ENCODE data around the gene RPS27. TPM values are rescaled to one million over a fixed set of nuclear protein-coding genes. Genes with fewer than 3 reads are reported as not detected.

RPS27 gene
- total RNA-seq, 2 experiments from 2014 or later, result 2,833 to 5,738 TPM

- peaks cover 5% of the 10 kb centered on the region; the same call in 1 of the 2 replicates for H4K20me1 ChIP-seq (ENCODE audit: insufficient read depth, low read length)
- peaks cover 45% of the 10 kb centered on the region for H3K4me1 ChIP-seq (ENCODE audit: insufficient read depth, low read length, poor library complexity, severe bottlenecking)
- POLR2A ChIA-PET, result interaction anchor here (0.7 to 1.4 kb wide), 6 partner anchors 13 to 185 kb away, joined by 3 to 6 read pairs (median 4); partner anchors contain the start of genes CREB3L4 and JTB
- H3K4me3 ChIP-seq (ENCODE audit: low read depth, low read length, poor library complexity, severe bottlenecking), result peak overlapping the region; percentile 81
- no peak for DNase-seq (ENCODE audit: low spot score)
- CTCF ChIA-PET (ENCODE audit: unreplicated experiment), result interaction anchor here (0.5 kb wide), 1 partner anchor 496 kb away, joined by 3 read pairs; no protein-coding TSS in a partner anchor
- H3K79me2 ChIP-seq (ENCODE audit: insufficient read depth, low read depth, low read length), result peaks cover 27% of the 10 kb centered on the region
- BruUV-seq (replicated peaks), result TSS peak; percentile 91
- intact Hi-C loops (cut with micrococcal nuclease; ENCODE audit: unreplicated experiment), result no loop called here
- H3K36me3 ChIP-seq (ENCODE audit: insufficient read depth, low read length), result peaks cover 55% of the 10 kb centered on the region
- H3K27ac ChIP-seq (ENCODE audit: low read depth, low read length, poor library complexity, severe bottlenecking), result peak overlapping the region; percentile 62
- no peaks in the 10 kb centered on the region; the same call in 1 of the 2 replicates for H3K9me3 ChIP-seq (ENCODE audit: low read length)
- no peaks in the 10 kb centered on the region for H3K9me2 ChIP-seq (ENCODE audit: insufficient read depth, low read length)
- H3K4me2 ChIP-seq (ENCODE audit: low read length), result peak overlapping the region; percentile 77
- no peak for TF ChIP-seq CTCF (conservative IDR thresholded peaks at IDR 0.05; ENCODE audit: low read length)
- no peak for TF ChIP-seq EZH2phosphoT487 (IDR thresholded peaks at IDR 0.05; ENCODE audit: borderline replicate concordance, low read depth, low read length)
- H2AFZ ChIP-seq (ENCODE audit: low read length), result no peak overlapping the region
These were observed 629 bp downstream of the RPS27 start for GRCh38 chr1:153991151-153991630.

- no peaks in the 10 kb centered on the region for H3K9me2 ChIP-seq (ENCODE audit: insufficient read depth, low read length)
- ChIA-PET CTCF (ENCODE audit: unreplicated experiment) (interaction anchor here (0.5 kb wide), 1 partner anchor 496 kb away, joined by 3 read pairs; no protein-coding TSS in a partner anchor), POLR2A (interaction anchor here (0.6 to 0.7 kb wide), 2 partner anchors 157 to 194 kb away, joined by 3 to 4 read pairs; no protein-coding TSS in a partner anchor)
- peak overlapping the region; percentile 62 for H3K27ac ChIP-seq (ENCODE audit: low read depth, low read length, poor library complexity, severe bottlenecking)
- no peak for DNase-seq (ENCODE audit: low spot score)
- BruUV-seq (replicated peaks), result no TSS peak
- H3K79me2 ChIP-seq (ENCODE audit: insufficient read depth, low read depth, low read length), result peaks cover 27% of the 10 kb centered on the region
- TF ChIP-seq CTCF (conservative IDR thresholded peaks at IDR 0.05; ENCODE audit: low read length) (no peak), EZH2phosphoT487 (IDR thresholded peaks at IDR 0.05; ENCODE audit: borderline replicate concordance, low read depth, low read length) (no peak)
- H3K36me3 ChIP-seq (ENCODE audit: insufficient read depth, low read length), result peaks cover 58% of the 10 kb centered on the region
- peak overlapping the region; percentile 81 for H3K4me3 ChIP-seq (ENCODE audit: low read depth, low read length, poor library complexity, severe bottlenecking)
- H4K20me1 ChIP-seq (ENCODE audit: insufficient read depth, low read length), result peaks cover 5% of the 10 kb centered on the region; the same call in 1 of the 2 replicates
- no peaks in the 10 kb centered on the region; the same call in 1 of the 2 replicates for H3K9me3 ChIP-seq (ENCODE audit: low read length)
- intact Hi-C loops (cut with micrococcal nuclease; ENCODE audit: unreplicated experiment), result no loop called here
- H2AFZ ChIP-seq (ENCODE audit: low read length), result no peak overlapping the region
- H3K4me1 ChIP-seq (ENCODE audit: insufficient read depth, low read length, poor library complexity, severe bottlenecking), result peaks cover 39% of the 10 kb centered on the region
- peak overlapping the region; percentile 77 for H3K4me2 ChIP-seq (ENCODE audit: low read length)
These were observed 1.2 kb downstream of the RPS27 start for GRCh38 chr1:153991806-153992205.

- DNase-seq (ENCODE audit: low spot score), result no peak
- H3K27ac ChIP-seq (ENCODE audit: low read depth, low read length, poor library complexity, severe bottlenecking), result no peak overlapping the region
- H3K4me2 ChIP-seq (ENCODE audit: low read length), result no peak overlapping the region
- intact Hi-C loops (cut with micrococcal nuclease; ENCODE audit: unreplicated experiment), result no loop called here
- H3K4me3 ChIP-seq (ENCODE audit: low read depth, low read length, poor library complexity, severe bottlenecking), result no peak overlapping the region
- no peak for TF ChIP-seq EZH2phosphoT487 (IDR thresholded peaks at IDR 0.05; ENCODE audit: borderline replicate concordance, low read depth, low read length)
- TF ChIP-seq CTCF (conservative IDR thresholded peaks at IDR 0.05; ENCODE audit: low read length), result no peak
- peaks cover 58% of the 10 kb centered on the region for H3K36me3 ChIP-seq (ENCODE audit: insufficient read depth, low read length)
- H4K20me1 ChIP-seq (ENCODE audit: insufficient read depth, low read length), result peaks cover 5% of the 10 kb centered on the region; the same call in 1 of the 2 replicates
- no TSS peak for BruUV-seq (replicated peaks)
- H2AFZ ChIP-seq (ENCODE audit: low read length), result no peak overlapping the region
- H3K9me2 ChIP-seq (ENCODE audit: insufficient read depth, low read length), result no peaks in the 10 kb centered on the region
- CTCF ChIA-PET (ENCODE audit: unreplicated experiment), result no interaction called here
- POLR2A ChIA-PET, result interaction anchor here (0.6 to 1.0 kb wide), 4 partner anchors 166 to 810 kb away, joined by 3 to 4 read pairs (median 3); no protein-coding TSS in a partner anchor
- peaks cover 27% of the 10 kb centered on the region for H3K4me1 ChIP-seq (ENCODE audit: insufficient read depth, low read length, poor library complexity, severe bottlenecking)
- no peaks in the 10 kb centered on the region; the same call in 1 of the 2 replicates for H3K9me3 ChIP-seq (ENCODE audit: low read length)
- peaks cover 27% of the 10 kb centered on the region for H3K79me2 ChIP-seq (ENCODE audit: insufficient read depth, low read depth, low read length)
These were observed 4.6 kb downstream of the RPS27 start for GRCh38 chr1:153995202-153995601.

All from OCI-LY7 (cell line).